ENCODE results near the gene ITGB1BP1. TPM values are rescaled to one million over a fixed set of nuclear protein-coding genes. Genes with fewer than 3 reads are reported as not detected.

Gene ITGB1BP1
- total and polyA plus RNA-seq, 7 donors, result 47.5 to 138 (median 85.9) TPM

GRCh38 chr2:9355270-9355669 is 68.1 kb downstream of the ITGB1BP1 start:
- H3K4me1 ChIP-seq, result no peaks in the 10 kb centered on the region
- no peak for TF ChIP-seq CTCF (IDR thresholded peaks at IDR 0.05)
- DNase-seq (no peak), ATAC-seq (no peak)
- WGBS, 3 donors, result 91 to 92% (median 91%) methylated on average over 3 of the region's 3 CpGs
- H3K27ac ChIP-seq, result no peak overlapping the region
- no peak overlapping the region for H3K4me3 ChIP-seq
- no peaks in the 10 kb centered on the region for H3K9me3 ChIP-seq
- no peaks in the 10 kb centered on the region for H3K27me3 ChIP-seq (ENCODE audit: insufficient read depth in 3 of 3, low read length in 2 of 3)
- peaks cover 4 to 45% of the 10 kb centered on the region in 2 donors for H3K36me3 ChIP-seq (ENCODE audit: insufficient read depth in 1 of 2, low read depth in 1 of 2)
- intact Hi-C loops (cut with DNase I), result no loop called here

- DNase-seq, result no peak
- Histone ChIP-seq H3K27me3 (ENCODE audit: insufficient read depth in 3 of 3, low read length in 2 of 3) (no peaks in the 10 kb centered on the region), H3K4me1 (no peaks in the 10 kb centered on the region), H3K36me3 (ENCODE audit: insufficient read depth in 1 of 2, low read depth in 1 of 2) (peaks cover 4 to 42% of the 10 kb centered on the region in 2 donors), H3K4me3 (no peak overlapping the region), H3K27ac (no peak overlapping the region), H3K9me3 (no peaks in the 10 kb centered on the region)
- TF ChIP-seq CTCF (IDR thresholded peaks at IDR 0.05), result no peak
- 93 to 96% (median 94%) methylated on average over 12 of the region's 12 CpGs for WGBS, 3 donors
- ATAC-seq, result no peak
- intact Hi-C loops (cut with DNase I), result no loop called here
Observed at GRCh38 chr2:9354318-9354717, 69.0 kb downstream of the ITGB1BP1 start.

Other genes starting within 250 kb of the ITGB1BP1 start
- 1 to 10 TPM; 2.5 to 9.0 (median 4.1) TPM for gene ASAP2, start 216.7 kb downstream of the ITGB1BP1 start, total RNA-seq
- 1 to 10 TPM; 1.6 to 3.3 (median 2.0) TPM for gene ASAP2, start 216.7 kb downstream of the ITGB1BP1 start, polyA plus RNA-seq
- 10 to 100 TPM; 14.4 to 21.8 (median 17.8) TPM for gene CPSF3, start 126 bp upstream of the ITGB1BP1 start, total RNA-seq
- 10 to 100 TPM; 11.3 to 21.7 (median 19.3) TPM for gene CPSF3, start 126 bp upstream of the ITGB1BP1 start, polyA plus RNA-seq
- 10 to 100 TPM; 46.4 to 60.2 (median 50.9) TPM for gene IAH1, start 51.0 kb upstream of the ITGB1BP1 start, total RNA-seq
- 10 to 100 TPM; 30.1 to 63.0 (median 31.6) TPM for gene IAH1, start 51.0 kb upstream of the ITGB1BP1 start, polyA plus RNA-seq
- 10 to 100 TPM; 12.9 to 36.3 (median 16.1) TPM for gene ADAM17, start 132.3 kb upstream of the ITGB1BP1 start, total RNA-seq
- gene ADAM17, start 132.3 kb upstream of the ITGB1BP1 start, polyA plus RNA-seq, result 10 to 100 TPM in 2 of 3 donors, 1 to 10 TPM in 1; 7.4 to 18.2 (median 15.4) TPM
- gene YWHAQ, start 207.5 kb upstream of the ITGB1BP1 start, total RNA-seq, result 10 to 100 TPM; 53.5 to 65.9 (median 59.1) TPM
- 10 to 100 TPM; 41.5 to 74.7 (median 57.3) TPM for gene YWHAQ, start 207.5 kb upstream of the ITGB1BP1 start, polyA plus RNA-seq

Measured in psoas muscle (tissue), 8 donors.